ENCODE results near the gene INTS11.
"Not testable (repeated sequence)": the region's sequence is repeated elsewhere in the genome, so short reads cannot be mapped to it uniquely, and the experiment has no call there.

Gene INTS11

GRCh38 chr1:1324524-1325287 is at the start of gene INTS11, which contains the start of gene CPTP:
Gene INTS11, minus strand, starts transcription at chr1:1324660. Its CDS starts 52 bp downstream, at chr1:1324608.
Gene CPTP, plus strand, starts transcription at chr1:1324802. Its CDS starts 2,109 bp downstream, at chr1:1326911.
- peak; percentile 82 for DNase-seq (ENCODE audit: low spot score)

GRCh38 chr1:1373815-1374588 is 49.5 kb upstream of the INTS11 start:
- no peak for DNase-seq (ENCODE audit: low spot score)

- DNase-seq (ENCODE audit: low spot score): no peak
Observed at GRCh38 chr1:1373051-1373814, 48.8 kb upstream of the INTS11 start.

GRCh38 chr1:1371746-1372711 is 47.6 kb upstream of the INTS11 start:
- peak; percentile 31 for DNase-seq (ENCODE audit: low spot score)

GRCh38 chr1:1371364-1371745 is 46.9 kb upstream of the INTS11 start:
- DNase-seq (ENCODE audit: low spot score): no peak

GRCh38 chr1:1370771-1371300 is 46.4 kb upstream of the INTS11 start:
- DNase-seq (ENCODE audit: low spot score): no peak

GRCh38 chr1:1370094-1370493 is 45.6 kb upstream of the INTS11 start:
- DNase-seq (ENCODE audit: low spot score): not testable (repeated sequence)

GRCh38 chr1:1367315-1367714 is 42.9 kb upstream of the INTS11 start:
- no peak for DNase-seq (ENCODE audit: low spot score)

GRCh38 chr1:1366699-1367066 is 42.2 kb upstream of the INTS11 start:
- no peak for DNase-seq (ENCODE audit: low spot score)

GRCh38 chr1:1365875-1366698 is 41.6 kb upstream of the INTS11 start:
- no peak for DNase-seq (ENCODE audit: low spot score)

- DNase-seq (ENCODE audit: low spot score): no peak
Observed at GRCh38 chr1:1364266-1364665, 39.8 kb upstream of the INTS11 start.

GRCh38 chr1:1361982-1362423 is 37.5 kb upstream of the INTS11 start:
- no peak for DNase-seq (ENCODE audit: low spot score)

GRCh38 chr1:1361233-1361981 is 36.9 kb upstream of the INTS11 start:
- DNase-seq (ENCODE audit: low spot score): no peak

GRCh38 chr1:1360506-1361169 is 36.2 kb upstream of the INTS11 start:
- peak; percentile 48 for DNase-seq (ENCODE audit: low spot score)

GRCh38 chr1:1359664-1360468 is 35.4 kb upstream of the INTS11 start:
- no peak for DNase-seq (ENCODE audit: low spot score)

- no peak for DNase-seq (ENCODE audit: low spot score)
Observed at GRCh38 chr1:1359308-1359663, 34.8 kb upstream of the INTS11 start.

GRCh38 chr1:1358433-1359271 is 34.2 kb upstream of the INTS11 start, which contains the start of gene MXRA8:
Gene MXRA8, minus strand, starts transcription at chr1:1358555. Its CDS starts 51 bp downstream, at chr1:1358504.
- no peak for DNase-seq (ENCODE audit: low spot score)
